ENCODE results near the gene LYRM1. TPM values are rescaled to one million over a fixed set of nuclear protein-coding genes. Genes with fewer than 3 reads are reported as not detected.

The LYRM1 gene
- total and polyA plus RNA-seq, 2 of the 4 experiments (the other 2 are of a cell fraction) = 19.0 to 35.0 TPM

DNA sequence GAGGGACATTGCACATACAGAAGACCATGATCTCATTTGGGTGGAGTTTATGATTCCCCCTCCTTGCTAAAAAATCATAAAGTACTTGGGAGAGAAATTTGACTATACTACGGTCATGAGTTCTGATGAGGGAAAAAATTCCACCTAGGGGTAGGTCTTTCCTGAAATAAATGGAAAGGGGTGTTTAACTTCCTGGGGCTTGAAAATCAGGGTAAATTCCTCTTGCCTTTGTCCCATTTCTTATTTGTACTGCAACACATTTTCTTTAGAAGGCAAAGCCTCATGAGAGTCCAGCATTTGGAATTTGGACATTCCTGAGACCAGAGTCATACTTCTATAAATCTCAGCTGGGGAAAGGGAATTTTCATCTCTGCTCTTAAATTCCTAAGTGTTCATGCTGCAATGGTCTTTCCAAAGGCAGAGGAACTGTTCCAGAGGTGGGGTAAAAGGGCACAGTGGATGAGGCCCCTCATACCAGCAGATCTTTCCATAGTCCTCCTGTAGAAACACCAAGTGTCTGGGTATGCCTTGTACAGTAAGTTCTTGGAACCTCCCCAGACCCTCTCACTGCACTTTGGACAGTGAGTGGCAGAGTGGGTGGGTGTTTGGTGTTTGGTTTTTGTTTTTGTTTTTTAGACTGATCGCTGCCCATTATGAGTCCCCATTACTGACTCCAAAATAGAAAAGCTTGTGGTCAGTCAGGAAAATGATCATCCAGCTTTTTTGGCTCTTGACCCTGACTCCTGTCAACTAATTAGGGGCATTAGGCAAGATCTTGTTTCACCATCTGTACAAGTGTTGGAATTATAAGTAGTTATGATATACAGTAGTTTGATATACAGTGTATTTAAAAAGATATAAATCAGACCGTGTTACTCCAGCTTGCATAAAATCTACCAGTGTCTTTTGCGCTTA lies 6.0 kb downstream of the LYRM1 start:
- WGBS, 2 experiments (ENCODE audit: extremely low coverage in 2 of 2, insufficient read length in 1 of 2) = no CpG with 5 or more reads among the region's 4 CpGs
- Histone ChIP-seq H3K27ac (ENCODE audit: insufficient read depth, low read length) (peak overlapping the region; percentile 96), H3K23ac (ENCODE audit: low read depth, low read length) (peak overlapping the region; percentile 95), H3K14ac (replicated peaks; ENCODE audit: low read depth, low read length) (peak overlapping the region; percentile 93), H3K27me3 (ENCODE audit: control insufficient read depth, insufficient read depth, low read length) (no peaks in the 10 kb centered on the region), H2AK9ac (replicated peaks; ENCODE audit: low read depth, low read length, poor library complexity) (peak overlapping the region; percentile 96), H3K4me1 (ENCODE audit: control insufficient read depth, insufficient read depth, low read length) (peaks cover 23% of the 10 kb centered on the region), H2BK20ac (ENCODE audit: low read depth, low read length) (peak overlapping the region; percentile 98), H2BK120ac (ENCODE audit: low read depth, low read length) (peak overlapping the region; percentile 99), H3K9me3 (ENCODE audit: control insufficient read depth, insufficient read depth, low read length) (no peaks in the 10 kb centered on the region), H4K8ac (ENCODE audit: low read depth in 2 of 2, low read length in 2 of 2) (peak overlapping the region; percentile 83 to 90), H4K91ac (ENCODE audit: insufficient read depth, low read depth, low read length) (peak overlapping the region; percentile 97), H3K4me3 (ENCODE audit: insufficient read depth, low read depth, low read length) (no peak overlapping the region), H3K79me1 (ENCODE audit: low read depth in 1 of 2, low read length in 2 of 2) (peaks cover 31 to 72% of the 10 kb centered on the region in 2 experiments), H2BK15ac (ENCODE audit: low read depth, low read length) (peak overlapping the region; percentile 99), H4K5ac (ENCODE audit: low read depth, low read length) (peak overlapping the region; percentile 94), H3K4me2 (ENCODE audit: low read depth, low read length) (peak overlapping the region; percentile 85), H2AFZ (replicated peaks; ENCODE audit: low read length, poor library complexity) (peak overlapping the region; percentile 76), H2BK5ac (ENCODE audit: low read depth, low read length, poor library complexity, severe bottlenecking) (peak overlapping the region; percentile 94), H3K56ac (ENCODE audit: extremely low read depth, insufficient read depth, low read length) (peak overlapping the region; percentile 90), H3K4ac (ENCODE audit: low read depth, low read length) (peak overlapping the region; percentile 98), H4K20me1 (ENCODE audit: insufficient read depth, low read length) (no peaks in the 10 kb centered on the region), H3K9me1 (ENCODE audit: insufficient read depth, low read length) (peaks cover 32% of the 10 kb centered on the region), H3K18ac (ENCODE audit: low read depth, low read length) (peak overlapping the region; percentile 95), H2AK5ac (ENCODE audit: low read depth, low read length) (peak overlapping the region; percentile 98), H3K36me3 (ENCODE audit: control insufficient read depth, insufficient read depth, low read length) (no peaks in the 10 kb centered on the region), H3K9ac (ENCODE audit: low read depth, low read length) (peak overlapping the region; percentile 43; the same call in 1 of the 2 replicates)
- ChIA-PET CTCF (interaction anchor here (0.6 to 1.0 kb wide), 3 partner anchors 41 to 250 kb away, joined by 3 read pairs; no protein-coding TSS in a partner anchor), POLR2A (ENCODE audit: unreplicated experiment) (no interaction called here)
- in situ Hi-C loops (cut with MboI; ENCODE audit: low sequenced_read_pairs) (no loop called here), dilution Hi-C loops (cut with HindIII; ENCODE audit: low sequenced_read_pairs, unreplicated experiment) (no loop called here), intact Hi-C loops (cut with micrococcal nuclease) (no loop called here)
- peak; percentile 76 for ATAC-seq (ENCODE audit: low read depth)
- no TSS peak for BruUV-seq (replicated peaks)
- peak; percentile 85 for DNase-seq
- TF ChIP-seq RFX5 (IDR thresholded peaks at IDR 0.05; ENCODE audit: low read depth, low read length) (no peak), MAZ (IDR thresholded peaks at IDR 0.05; ENCODE audit: borderline replicate concordance, low read depth, low read length) (no peak), NFE2L2 (IDR thresholded peaks at IDR 0.05; ENCODE audit: low read depth, low read length) (no peak), USF2 (IDR thresholded peaks at IDR 0.05; ENCODE audit: low read depth, low read length) (no peak), MAFK (IDR thresholded peaks at IDR 0.05; ENCODE audit: low read depth, low read length) (no peak), RAD21 (IDR thresholded peaks at IDR 0.05; ENCODE audit: low read length) (no peak), MXI1 (IDR thresholded peaks at IDR 0.05; ENCODE audit: borderline replicate concordance, low read depth, low read length) (no peak), CHD1 (IDR thresholded peaks at IDR 0.05; ENCODE audit: low read depth, low read length) (no peak), POLR2A (IDR thresholded peaks at IDR 0.05; ENCODE audit: low read depth, low read length) (no peak), CEBPB (IDR thresholded peaks at IDR 0.05; ENCODE audit: low read depth, low read length) (peak; percentile 33; the same call in 1 of the 2 replicates), FOS (IDR thresholded peaks at IDR 0.05; ENCODE audit: low read depth, low read length) (peak; percentile 67; the same call in 1 of the 2 replicates), SMC3 (IDR thresholded peaks at IDR 0.05; ENCODE audit: low read depth, low read length) (no peak)
- TF ChIP-seq, protein P1, sequence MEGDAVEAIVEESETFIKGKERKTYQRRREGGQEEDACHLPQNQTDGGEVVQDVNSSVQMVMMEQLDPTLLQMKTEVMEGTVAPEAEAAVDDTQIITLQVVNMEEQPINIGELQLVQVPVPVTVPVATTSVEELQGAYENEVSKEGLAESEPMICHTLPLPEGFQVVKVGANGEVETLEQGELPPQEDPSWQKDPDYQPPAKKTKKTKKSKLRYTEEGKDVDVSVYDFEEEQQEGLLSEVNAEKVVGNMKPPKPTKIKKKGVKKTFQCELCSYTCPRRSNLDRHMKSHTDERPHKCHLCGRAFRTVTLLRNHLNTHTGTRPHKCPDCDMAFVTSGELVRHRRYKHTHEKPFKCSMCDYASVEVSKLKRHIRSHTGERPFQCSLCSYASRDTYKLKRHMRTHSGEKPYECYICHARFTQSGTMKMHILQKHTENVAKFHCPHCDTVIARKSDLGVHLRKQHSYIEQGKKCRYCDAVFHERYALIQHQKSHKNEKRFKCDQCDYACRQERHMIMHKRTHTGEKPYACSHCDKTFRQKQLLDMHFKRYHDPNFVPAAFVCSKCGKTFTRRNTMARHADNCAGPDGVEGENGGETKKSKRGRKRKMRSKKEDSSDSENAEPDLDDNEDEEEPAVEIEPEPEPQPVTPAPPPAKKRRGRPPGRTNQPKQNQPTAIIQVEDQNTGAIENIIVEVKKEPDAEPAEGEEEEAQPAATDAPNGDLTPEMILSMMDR (conservative IDR thresholded peaks at IDR 0.05; ENCODE audit: low read depth, low read length) = no peak
- TF ChIP-seq, protein P2, sequence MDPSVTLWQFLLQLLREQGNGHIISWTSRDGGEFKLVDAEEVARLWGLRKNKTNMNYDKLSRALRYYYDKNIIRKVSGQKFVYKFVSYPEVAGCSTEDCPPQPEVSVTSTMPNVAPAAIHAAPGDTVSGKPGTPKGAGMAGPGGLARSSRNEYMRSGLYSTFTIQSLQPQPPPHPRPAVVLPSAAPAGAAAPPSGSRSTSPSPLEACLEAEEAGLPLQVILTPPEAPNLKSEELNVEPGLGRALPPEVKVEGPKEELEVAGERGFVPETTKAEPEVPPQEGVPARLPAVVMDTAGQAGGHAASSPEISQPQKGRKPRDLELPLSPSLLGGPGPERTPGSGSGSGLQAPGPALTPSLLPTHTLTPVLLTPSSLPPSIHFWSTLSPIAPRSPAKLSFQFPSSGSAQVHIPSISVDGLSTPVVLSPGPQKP (IDR thresholded peaks at IDR 0.05; ENCODE audit: borderline replicate concordance, low read depth, low read length) = no peak

All from IMR-90 (cell line).